HL-60 (cell line): ENCODE results near the gene RNASE8.

Source experiments
- DNase-seq, 2 experiments: peaks; one replicate each; pipeline ENCODE4 v3.0.0-alpha.2; 2010 to 2020; ENCODE audit warnings: low read depth in 1 of 2, low spot score in 1 of 2
- H3K27ac ChIP-seq: fragments of 250-450 bp; sonication (Bioruptor Pico); replicated peaks from 2 replicates; pipeline ENCODE4 v1.5.1; 2020; ENCODE audit warnings: mild to moderate bottlenecking, moderate library complexity
- H3K27me3 ChIP-seq: fragments of 250-450 bp; sonication (Bioruptor Pico); 2 replicates; pipeline ENCODE4 v1.5.1; 2021; ENCODE audit warnings: mild to moderate bottlenecking, moderate library complexity; ENCODE audit not compliant: insufficient read depth, poor library complexity, severe bottlenecking
- H3K4me3 ChIP-seq: replicated peaks from 2 replicates; pipeline ENCODE4 v1.5.1; 2011; ENCODE audit warnings: mild to moderate bottlenecking, control low read depth, low read length; ENCODE audit not compliant: insufficient read depth
- GABPA ChIP-seq: IDR thresholded peaks from 2 replicates; pipeline ENCODE4 v1.6.1; 2012; ENCODE audit warnings: low read depth
- POLR2AphosphoS5 ChIP-seq: IDR thresholded peaks from 2 replicates; pipeline ENCODE4 v1.6.1; 2012; ENCODE audit warnings: low read depth
- SPI1 ChIP-seq: IDR thresholded peaks from 2 replicates; pipeline ENCODE4 v1.6.1; 2012; ENCODE audit warnings: low read depth, mild to moderate bottlenecking, borderline replicate concordance
- TF ChIP-seq, protein P1 (sequence below): IDR thresholded peaks from one replicate; pipeline ENCODE4 v1.5.1; 2011; ENCODE audit warnings: low read length, control low read depth, inconsistent platforms; ENCODE audit not compliant: insufficient read depth
- TF ChIP-seq, protein P2 (sequence below): IDR thresholded peaks from 2 replicates; pipeline ENCODE4 v1.6.1; 2012; ENCODE audit warnings: low read depth; ENCODE audit not compliant: insufficient replicate concordance

The RNASE8 gene

DNA sequence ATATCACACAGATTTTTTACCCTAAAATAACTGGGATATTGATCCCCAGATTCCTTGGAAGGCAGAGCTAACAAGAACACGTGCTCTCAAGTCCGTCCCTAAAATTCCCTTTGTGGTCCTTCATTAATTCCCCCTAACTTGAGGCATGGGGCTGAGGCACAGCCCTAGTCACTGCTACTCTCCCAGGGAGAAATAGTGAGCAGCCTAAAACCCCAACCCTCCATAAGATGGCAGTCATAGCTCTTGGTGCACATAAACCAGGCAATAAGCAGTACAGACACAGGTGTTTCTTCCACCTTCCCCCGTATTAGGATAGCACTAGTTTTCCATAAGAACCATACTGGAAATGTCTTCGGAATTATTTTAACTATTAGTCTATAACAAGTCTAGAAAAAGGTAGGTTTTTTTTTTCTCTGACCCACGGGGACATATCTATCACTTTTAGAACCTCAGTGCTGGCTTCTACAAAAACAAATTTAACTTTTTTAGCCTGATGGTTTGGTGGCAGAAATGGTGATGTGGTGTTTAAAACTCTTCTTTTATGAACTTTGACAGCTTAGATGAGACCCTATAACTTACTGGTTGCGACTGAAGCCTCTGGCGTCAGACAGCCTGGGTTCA lies 9.4 kb downstream of the RNASE8 start:
- H3K27me3 ChIP-seq: no peaks in the 10 kb centered on the region
- TF ChIP-seq GABPA: no peak
- TF ChIP-seq, protein P1, sequence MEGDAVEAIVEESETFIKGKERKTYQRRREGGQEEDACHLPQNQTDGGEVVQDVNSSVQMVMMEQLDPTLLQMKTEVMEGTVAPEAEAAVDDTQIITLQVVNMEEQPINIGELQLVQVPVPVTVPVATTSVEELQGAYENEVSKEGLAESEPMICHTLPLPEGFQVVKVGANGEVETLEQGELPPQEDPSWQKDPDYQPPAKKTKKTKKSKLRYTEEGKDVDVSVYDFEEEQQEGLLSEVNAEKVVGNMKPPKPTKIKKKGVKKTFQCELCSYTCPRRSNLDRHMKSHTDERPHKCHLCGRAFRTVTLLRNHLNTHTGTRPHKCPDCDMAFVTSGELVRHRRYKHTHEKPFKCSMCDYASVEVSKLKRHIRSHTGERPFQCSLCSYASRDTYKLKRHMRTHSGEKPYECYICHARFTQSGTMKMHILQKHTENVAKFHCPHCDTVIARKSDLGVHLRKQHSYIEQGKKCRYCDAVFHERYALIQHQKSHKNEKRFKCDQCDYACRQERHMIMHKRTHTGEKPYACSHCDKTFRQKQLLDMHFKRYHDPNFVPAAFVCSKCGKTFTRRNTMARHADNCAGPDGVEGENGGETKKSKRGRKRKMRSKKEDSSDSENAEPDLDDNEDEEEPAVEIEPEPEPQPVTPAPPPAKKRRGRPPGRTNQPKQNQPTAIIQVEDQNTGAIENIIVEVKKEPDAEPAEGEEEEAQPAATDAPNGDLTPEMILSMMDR: peak; percentile 37
- TF ChIP-seq, protein P2, sequence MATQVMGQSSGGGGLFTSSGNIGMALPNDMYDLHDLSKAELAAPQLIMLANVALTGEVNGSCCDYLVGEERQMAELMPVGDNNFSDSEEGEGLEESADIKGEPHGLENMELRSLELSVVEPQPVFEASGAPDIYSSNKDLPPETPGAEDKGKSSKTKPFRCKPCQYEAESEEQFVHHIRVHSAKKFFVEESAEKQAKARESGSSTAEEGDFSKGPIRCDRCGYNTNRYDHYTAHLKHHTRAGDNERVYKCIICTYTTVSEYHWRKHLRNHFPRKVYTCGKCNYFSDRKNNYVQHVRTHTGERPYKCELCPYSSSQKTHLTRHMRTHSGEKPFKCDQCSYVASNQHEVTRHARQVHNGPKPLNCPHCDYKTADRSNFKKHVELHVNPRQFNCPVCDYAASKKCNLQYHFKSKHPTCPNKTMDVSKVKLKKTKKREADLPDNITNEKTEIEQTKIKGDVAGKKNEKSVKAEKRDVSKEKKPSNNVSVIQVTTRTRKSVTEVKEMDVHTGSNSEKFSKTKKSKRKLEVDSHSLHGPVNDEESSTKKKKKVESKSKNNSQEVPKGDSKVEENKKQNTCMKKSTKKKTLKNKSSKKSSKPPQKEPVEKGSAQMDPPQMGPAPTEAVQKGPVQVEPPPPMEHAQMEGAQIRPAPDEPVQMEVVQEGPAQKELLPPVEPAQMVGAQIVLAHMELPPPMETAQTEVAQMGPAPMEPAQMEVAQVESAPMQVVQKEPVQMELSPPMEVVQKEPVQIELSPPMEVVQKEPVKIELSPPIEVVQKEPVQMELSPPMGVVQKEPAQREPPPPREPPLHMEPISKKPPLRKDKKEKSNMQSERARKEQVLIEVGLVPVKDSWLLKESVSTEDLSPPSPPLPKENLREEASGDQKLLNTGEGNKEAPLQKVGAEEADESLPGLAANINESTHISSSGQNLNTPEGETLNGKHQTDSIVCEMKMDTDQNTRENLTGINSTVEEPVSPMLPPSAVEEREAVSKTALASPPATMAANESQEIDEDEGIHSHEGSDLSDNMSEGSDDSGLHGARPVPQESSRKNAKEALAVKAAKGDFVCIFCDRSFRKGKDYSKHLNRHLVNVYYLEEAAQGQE: no peak
- no peak overlapping the region for H3K27ac ChIP-seq
- peak in 1 of 2 experiments; percentile 43 for DNase-seq
- H3K4me3 ChIP-seq: no peak overlapping the region

DNA sequence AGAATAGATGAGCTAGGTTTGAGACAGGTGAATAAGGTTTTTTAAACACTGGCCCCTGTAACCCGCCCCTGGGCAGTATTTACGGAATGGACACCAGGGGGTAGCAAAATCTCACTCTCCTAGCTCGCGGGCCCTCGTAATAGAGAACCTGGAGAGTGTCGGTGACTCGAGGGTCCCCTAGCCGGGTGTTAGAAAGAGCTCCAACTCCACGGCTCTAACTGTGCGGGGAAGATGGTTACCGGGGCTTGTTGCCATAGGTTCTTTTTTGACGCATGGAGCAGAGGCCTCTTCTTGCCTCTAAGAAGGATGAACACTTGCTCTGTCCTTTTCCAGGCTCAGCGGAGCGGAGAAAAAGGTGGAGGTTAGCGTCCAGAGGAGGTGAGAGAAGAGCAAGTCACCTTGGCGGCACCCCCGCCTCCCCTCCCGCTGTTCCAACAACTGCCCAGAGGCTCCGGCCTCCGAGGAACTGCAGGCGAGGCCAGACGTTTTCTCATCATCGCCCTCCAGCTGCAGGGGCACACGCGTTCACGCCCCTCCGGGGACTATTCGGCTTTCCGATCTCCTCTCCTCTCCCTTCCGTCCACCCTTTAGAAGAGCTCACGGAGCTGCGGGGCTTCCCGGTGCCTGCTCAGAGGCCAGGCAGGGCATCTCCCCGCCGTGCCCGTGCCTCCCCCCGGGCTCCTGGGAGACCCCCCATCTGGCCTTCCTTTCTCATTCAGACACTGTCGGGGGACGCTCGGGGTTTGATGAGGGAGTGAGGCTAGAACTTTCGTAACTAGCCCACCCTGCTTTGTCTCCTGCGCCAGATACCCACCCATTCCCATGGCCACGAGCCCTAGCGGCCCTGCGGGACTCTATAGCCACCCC lies 11.1 kb downstream of the RNASE8 start:
- peak; percentile 41 to 72 for DNase-seq
- Histone ChIP-seq H3K4me3 (no peak overlapping the region), H3K27me3 (no peaks in the 10 kb centered on the region), H3K27ac (no peak overlapping the region)
- TF ChIP-seq, protein P1: peak; percentile 60
- TF ChIP-seq SPI1: no peak

DNA sequence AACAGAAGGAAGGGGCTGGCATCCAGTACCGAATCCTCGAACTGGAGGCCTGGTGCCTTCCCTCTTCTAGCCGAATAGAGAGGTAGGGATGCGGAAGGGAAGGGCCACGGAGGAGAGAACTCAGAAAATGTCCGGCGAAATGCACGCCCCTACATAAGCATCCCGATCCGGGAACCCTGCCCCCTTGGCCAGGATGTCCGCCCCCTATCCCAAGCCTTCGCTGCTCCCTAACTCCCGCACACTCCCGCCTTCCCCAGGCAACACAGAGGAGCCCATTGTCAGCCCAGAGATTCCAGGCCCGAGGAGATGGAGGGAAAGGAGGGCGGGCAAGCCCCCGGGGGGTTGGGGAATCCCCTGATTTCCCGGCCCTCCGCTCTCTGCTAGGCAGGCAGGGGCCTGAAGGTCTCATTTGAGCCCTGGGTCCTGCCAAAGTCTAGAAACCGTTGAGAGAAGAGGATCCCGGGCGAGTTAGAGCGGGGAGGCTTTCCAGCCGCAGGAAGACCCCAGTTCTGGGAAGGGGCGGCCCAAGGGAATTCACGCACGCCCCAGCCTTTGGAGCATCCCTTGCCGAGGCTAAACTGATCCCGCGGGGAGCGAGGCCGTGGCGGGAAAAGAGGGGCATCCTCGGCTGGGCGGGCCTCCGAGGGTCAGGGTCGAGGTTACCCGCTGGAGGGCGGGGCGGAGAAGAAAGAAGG lies 11.9 kb downstream of the RNASE8 start:
- Histone ChIP-seq H3K4me3 (peak overlapping the region; percentile 77), H3K27ac (no peak overlapping the region), H3K27me3 (no peaks in the 10 kb centered on the region)
- peak in 1 of 2 experiments; percentile 23 for DNase-seq
- no peak for TF ChIP-seq POLR2AphosphoS5
- TF ChIP-seq, protein P2: no peak
- TF ChIP-seq SPI1: no peak
- no peak for TF ChIP-seq GABPA
- TF ChIP-seq, protein P1: no peak
